Astrocyte (in vitro differentiated cells and primary cell): ENCODE measurements around the gene CA4. TPM values are rescaled to one million over a fixed set of nuclear protein-coding genes. Genes with fewer than 3 reads are reported as not detected.
"Not testable (repeated sequence)": the region's sequence is repeated elsewhere in the genome, so short reads cannot be mapped to it uniquely, and the experiment has no call there.

ENCODE experiments used
- DNase-seq: peaks from one replicate; pipeline ENCODE4 v3.0.0-alpha.2; 2010; ENCODE audit warnings: low read depth
- FAIRE-seq: peaks from 2 replicates; lab custom pipeline; 2011; peaks lifted over from hg19 to GRCh38; lab: Jason Lieb, UNC
- H2AFZ ChIP-seq: 2 replicates; pipeline ENCODE4 v1.6.0; 2012; ENCODE audit warnings: low read depth, low read length, inconsistent platforms
- H3K27ac ChIP-seq: 2 replicates; pipeline ENCODE4 v1.5.1; 2011; ENCODE audit warnings: low read depth, low read length, inconsistent platforms
- H3K27me3 ChIP-seq: 2 replicates; pipeline ENCODE4 v1.6.0; 2011; ENCODE audit warnings: low read length, inconsistent platforms; ENCODE audit not compliant: insufficient read depth
- H3K36me3 ChIP-seq: 2 replicates; pipeline ENCODE4 v1.5.1; 2011; ENCODE audit warnings: low read length, inconsistent platforms; ENCODE audit not compliant: insufficient read depth
- H3K4me1 ChIP-seq: 2 replicates; pipeline ENCODE4 v1.5.1; 2011; ENCODE audit warnings: low read length, inconsistent platforms; ENCODE audit not compliant: insufficient read depth
- H3K4me2 ChIP-seq: 2 replicates; pipeline ENCODE4 v1.6.0; 2012; ENCODE audit warnings: low read length, inconsistent platforms
- H3K4me3 ChIP-seq: 2 replicates; pipeline ENCODE4 v1.5.1; 2011; ENCODE audit warnings: low read depth, mild to moderate bottlenecking, low read length, inconsistent platforms; ENCODE audit not compliant: insufficient read depth
- H3K79me2 ChIP-seq: 2 replicates; pipeline ENCODE4 v1.6.0; 2012; ENCODE audit warnings: mild to moderate bottlenecking, low read length, inconsistent platforms; ENCODE audit not compliant: insufficient read depth
- H3K9ac ChIP-seq: 2 replicates; pipeline ENCODE4 v1.6.0; 2012; ENCODE audit warnings: mild to moderate bottlenecking, low read length, inconsistent platforms
- H3K9me3 ChIP-seq: 2 replicates; pipeline ENCODE4 v1.5.1; 2012; ENCODE audit warnings: low read depth, mild to moderate bottlenecking, low read length, inconsistent platforms; ENCODE audit not compliant: insufficient read depth
- H4K20me1 ChIP-seq: 2 replicates; pipeline ENCODE4 v1.6.0; 2012; ENCODE audit warnings: low read length, inconsistent platforms; ENCODE audit not compliant: insufficient read depth
- H3K27ac Mint-ChIP-seq: one replicate; pipeline ENCODE4 v1.8.0; 2021; ENCODE audit warnings: mild to moderate bottlenecking, mixed read lengths; ENCODE audit not compliant: unreplicated experiment
- H3K27me3 Mint-ChIP-seq: one replicate; pipeline ENCODE4 v1.8.0; 2021; ENCODE audit warnings: low read depth, mixed read lengths; ENCODE audit not compliant: unreplicated experiment
- H3K36me3 Mint-ChIP-seq: one replicate; pipeline ENCODE4 v1.8.0; 2021; ENCODE audit warnings: low read depth, mixed read lengths; ENCODE audit not compliant: unreplicated experiment
- H3K4me1 Mint-ChIP-seq: one replicate; pipeline ENCODE4 v1.8.0; 2021; ENCODE audit warnings: low read depth, mixed read lengths; ENCODE audit not compliant: unreplicated experiment
- H3K4me3 Mint-ChIP-seq: one replicate; pipeline ENCODE4 v1.8.0; 2021; ENCODE audit warnings: mild to moderate bottlenecking, moderate library complexity, mixed read lengths; ENCODE audit not compliant: unreplicated experiment
- H3K9me3 Mint-ChIP-seq: one replicate; pipeline ENCODE4 v1.8.0; 2021; ENCODE audit warnings: mild to moderate bottlenecking, mixed read lengths; ENCODE audit not compliant: unreplicated experiment
- EZH2 ChIP-seq: IDR thresholded peaks from 2 replicates; pipeline ENCODE4 v1.6.1; 2012; ENCODE audit warnings: mild to moderate bottlenecking, low read length, inconsistent platforms; ENCODE audit not compliant: insufficient read depth
- total RNA-seq: library from RNA; stranded (reverse); gene quantifications from 2 replicates; pipeline ENCODE4 v1.2.1, GENCODE V29; 2021
- TF ChIP-seq, protein P1 (sequence below): IDR thresholded peaks from 2 replicates; pipeline ENCODE4 v1.5.1; 2011; ENCODE audit warnings: low read depth, mild to moderate bottlenecking, inconsistent platforms, low read length, moderate library complexity; ENCODE audit not compliant: insufficient read depth

Gene CA4
- total RNA-seq, 1 donor from 2014 or later = not detected

- H3K9ac ChIP-seq = no peak overlapping the region
- H3K4me3 ChIP-seq = no peak overlapping the region
- DNase-seq (peak; percentile 38), FAIRE-seq (no peak)
- no peak overlapping the region for H3K27ac Mint-ChIP-seq
- H4K20me1 ChIP-seq = no peaks in the 10 kb centered on the region
- no peaks in the 10 kb centered on the region for H3K27me3 Mint-ChIP-seq
- no peaks in the 10 kb centered on the region for H3K9me3 ChIP-seq
- TF ChIP-seq, protein P1, sequence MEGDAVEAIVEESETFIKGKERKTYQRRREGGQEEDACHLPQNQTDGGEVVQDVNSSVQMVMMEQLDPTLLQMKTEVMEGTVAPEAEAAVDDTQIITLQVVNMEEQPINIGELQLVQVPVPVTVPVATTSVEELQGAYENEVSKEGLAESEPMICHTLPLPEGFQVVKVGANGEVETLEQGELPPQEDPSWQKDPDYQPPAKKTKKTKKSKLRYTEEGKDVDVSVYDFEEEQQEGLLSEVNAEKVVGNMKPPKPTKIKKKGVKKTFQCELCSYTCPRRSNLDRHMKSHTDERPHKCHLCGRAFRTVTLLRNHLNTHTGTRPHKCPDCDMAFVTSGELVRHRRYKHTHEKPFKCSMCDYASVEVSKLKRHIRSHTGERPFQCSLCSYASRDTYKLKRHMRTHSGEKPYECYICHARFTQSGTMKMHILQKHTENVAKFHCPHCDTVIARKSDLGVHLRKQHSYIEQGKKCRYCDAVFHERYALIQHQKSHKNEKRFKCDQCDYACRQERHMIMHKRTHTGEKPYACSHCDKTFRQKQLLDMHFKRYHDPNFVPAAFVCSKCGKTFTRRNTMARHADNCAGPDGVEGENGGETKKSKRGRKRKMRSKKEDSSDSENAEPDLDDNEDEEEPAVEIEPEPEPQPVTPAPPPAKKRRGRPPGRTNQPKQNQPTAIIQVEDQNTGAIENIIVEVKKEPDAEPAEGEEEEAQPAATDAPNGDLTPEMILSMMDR = no peak
- no peak for TF ChIP-seq EZH2
- no peaks in the 10 kb centered on the region for H3K4me1 ChIP-seq
- no peak overlapping the region for H3K27ac ChIP-seq
- H3K36me3 ChIP-seq = no peaks in the 10 kb centered on the region
- H3K4me2 ChIP-seq = no peak overlapping the region
- no peak overlapping the region for H3K4me3 Mint-ChIP-seq
- H2AFZ ChIP-seq = no peak overlapping the region
- H3K36me3 Mint-ChIP-seq = peaks cover 2% of the 10 kb centered on the region
- no peaks in the 10 kb centered on the region for H3K9me3 Mint-ChIP-seq
- H3K27me3 ChIP-seq = no peaks in the 10 kb centered on the region
- H3K4me1 Mint-ChIP-seq = peaks cover 17% of the 10 kb centered on the region
- no peaks in the 10 kb centered on the region for H3K79me2 ChIP-seq
Observed at GRCh38 chr17:60173304-60173819, 23.6 kb downstream of the CA4 start.

GRCh38 chr17:60174035-60174434, 24.3 kb downstream of the CA4 start:
- no peaks in the 10 kb centered on the region for H3K9me3 Mint-ChIP-seq
- Histone ChIP-seq H3K9ac (no peak overlapping the region), H3K27ac (no peak overlapping the region), H3K9me3 (no peaks in the 10 kb centered on the region), H3K4me3 (no peak overlapping the region), H2AFZ (no peak overlapping the region), H3K4me2 (no peak overlapping the region), H3K79me2 (no peaks in the 10 kb centered on the region), H4K20me1 (no peaks in the 10 kb centered on the region), H3K4me1 (no peaks in the 10 kb centered on the region), H3K27me3 (no peaks in the 10 kb centered on the region), H3K36me3 (no peaks in the 10 kb centered on the region)
- no peak for FAIRE-seq
- H3K4me3 Mint-ChIP-seq = no peak overlapping the region
- H3K4me1 Mint-ChIP-seq = peaks cover 17% of the 10 kb centered on the region
- H3K27me3 Mint-ChIP-seq = no peaks in the 10 kb centered on the region
- H3K27ac Mint-ChIP-seq = no peak overlapping the region
- DNase-seq = no peak
- TF ChIP-seq, protein P1 = no peak
- TF ChIP-seq EZH2 = no peak
- peaks cover 4% of the 10 kb centered on the region for H3K36me3 Mint-ChIP-seq

GRCh38 chr17:60174767-60175166, 25.0 kb downstream of the CA4 start:
- H3K9me3 ChIP-seq, FAIRE-seq, H3K79me2 ChIP-seq, H2AFZ ChIP-seq, H3K4me3 Mint-ChIP-seq, H3K36me3 ChIP-seq, H4K20me1 ChIP-seq, H3K36me3 Mint-ChIP-seq, H3K27me3 ChIP-seq, H3K27ac ChIP-seq, H3K4me3 ChIP-seq, H3K4me2 ChIP-seq, H3K4me1 ChIP-seq, H3K27ac Mint-ChIP-seq, H3K9ac ChIP-seq, H3K27me3 Mint-ChIP-seq, H3K9me3 Mint-ChIP-seq, DNase-seq: not testable (repeated sequence)
- TF ChIP-seq, protein P1 = peak; percentile 8
- H3K4me1 Mint-ChIP-seq = peaks cover 17% of the 10 kb centered on the region

DNA sequence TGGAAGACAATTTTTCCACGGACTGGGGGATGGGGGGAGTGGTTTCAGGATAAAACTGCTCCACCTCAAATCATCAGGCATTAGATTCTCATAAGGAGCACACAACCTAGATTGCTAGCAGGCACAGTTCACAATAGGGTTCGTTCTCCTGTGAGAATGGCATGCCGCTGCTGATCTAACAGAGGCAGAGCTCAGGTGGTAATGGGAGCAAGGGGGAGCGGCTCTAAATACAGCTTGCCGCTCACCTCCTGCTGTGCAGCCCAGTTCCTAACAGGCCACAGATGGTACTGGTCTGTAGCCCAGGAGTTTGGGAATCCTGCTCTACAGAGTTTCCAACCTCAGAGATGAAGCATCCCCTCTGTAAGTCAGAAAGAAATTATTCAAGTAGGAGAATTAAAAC, 27.0 kb downstream of the CA4 start:
- not testable (repeated sequence) for H3K9me3 ChIP-seq, H3K27ac Mint-ChIP-seq, H3K9ac ChIP-seq, H3K27ac ChIP-seq, H3K79me2 ChIP-seq, H3K36me3 ChIP-seq, H3K27me3 Mint-ChIP-seq, DNase-seq, H3K27me3 ChIP-seq, H4K20me1 ChIP-seq, H3K4me2 ChIP-seq, H2AFZ ChIP-seq, H3K4me3 Mint-ChIP-seq, H3K36me3 Mint-ChIP-seq, H3K4me3 ChIP-seq, FAIRE-seq, H3K9me3 Mint-ChIP-seq, H3K4me1 ChIP-seq
- H3K4me1 Mint-ChIP-seq = peaks cover 12% of the 10 kb centered on the region
